T-helper 22 cell (primary cell): ENCODE data around the gene CYP2A6.
"Not testable (repeated sequence)": the region's sequence is repeated elsewhere in the genome, so short reads cannot be mapped to it uniquely, and the experiment has no call there.

Experiments
- DNase-seq: peaks from one replicate; pipeline ENCODE4 v3.0.0-alpha.2; 2020; ENCODE audit warnings: low read depth

Gene CYP2A6

GRCh38 chr19:40846722-40847121 lies 3.5 kb downstream of the CYP2A6 start:
- DNase-seq, result not testable (repeated sequence)

GRCh38 chr19:40843653-40844052 lies 6.6 kb downstream of the CYP2A6 start:
- peak; percentile 87 for DNase-seq

DNA sequence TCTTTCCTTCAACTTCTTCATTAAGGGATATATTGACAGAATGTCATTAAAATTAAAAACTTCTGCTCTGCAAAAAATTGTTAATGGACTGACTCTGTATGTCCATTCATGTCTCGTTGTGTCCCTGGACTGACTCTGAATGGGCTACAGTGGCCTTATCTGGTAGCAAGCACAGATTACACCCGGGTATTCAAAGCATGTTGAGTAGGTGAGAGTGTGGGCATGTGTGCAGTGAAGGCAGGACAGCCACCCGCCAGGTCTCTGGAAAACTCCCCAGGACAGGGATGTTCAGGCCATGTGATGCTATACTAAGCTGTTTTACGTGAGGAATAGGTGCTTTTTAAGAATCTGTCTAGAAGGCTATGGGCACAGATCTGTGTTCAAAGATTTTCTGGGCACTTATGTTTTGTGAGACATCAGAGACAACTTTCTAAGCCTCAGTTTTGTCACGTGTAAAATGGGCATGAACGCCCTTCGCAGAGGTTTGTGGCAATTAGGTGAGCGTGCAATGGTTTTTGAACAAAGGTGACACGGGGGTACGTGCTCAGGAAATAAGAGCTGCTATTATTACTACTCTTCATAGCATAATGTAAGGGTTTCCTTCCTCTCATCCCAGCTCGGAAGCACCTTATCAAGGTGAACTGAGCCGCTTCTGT lies 7.1 kb downstream of the CYP2A6 start:
- not testable (repeated sequence) for DNase-seq

GRCh38 chr19:40842012-40842411 lies 8.2 kb downstream of the CYP2A6 start:
- DNase-seq, result not testable (repeated sequence)

DNA sequence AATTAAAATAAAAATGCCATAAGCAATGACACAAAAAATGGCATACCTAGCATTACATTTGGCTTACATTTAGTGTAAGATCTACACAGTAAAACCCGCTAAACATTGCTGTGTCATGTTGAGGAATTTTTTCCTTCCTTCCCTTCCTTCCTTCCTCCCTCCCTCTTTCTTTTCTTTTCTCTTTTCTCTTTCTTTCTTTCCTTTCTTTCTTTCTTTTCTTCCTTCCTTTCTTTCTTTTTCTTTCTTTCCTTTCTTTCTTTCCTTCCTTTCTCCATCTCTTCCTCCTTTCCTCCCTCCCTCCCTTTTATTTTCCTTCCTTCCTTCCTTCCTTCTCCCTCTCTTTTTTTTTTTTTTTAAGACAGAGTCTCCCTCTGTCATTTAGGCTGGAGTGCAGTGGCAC lies 11.8 kb downstream of the CYP2A6 start:
- DNase-seq, result not testable (repeated sequence)

- DNase-seq, result no peak
Observed at GRCh38 chr19:40836754-40837429, 13.4 kb downstream of the CYP2A6 start.

GRCh38 chr19:40833728-40834533 lies 16.3 kb downstream of the CYP2A6 start:
- DNase-seq, result not testable (repeated sequence)

DNA sequence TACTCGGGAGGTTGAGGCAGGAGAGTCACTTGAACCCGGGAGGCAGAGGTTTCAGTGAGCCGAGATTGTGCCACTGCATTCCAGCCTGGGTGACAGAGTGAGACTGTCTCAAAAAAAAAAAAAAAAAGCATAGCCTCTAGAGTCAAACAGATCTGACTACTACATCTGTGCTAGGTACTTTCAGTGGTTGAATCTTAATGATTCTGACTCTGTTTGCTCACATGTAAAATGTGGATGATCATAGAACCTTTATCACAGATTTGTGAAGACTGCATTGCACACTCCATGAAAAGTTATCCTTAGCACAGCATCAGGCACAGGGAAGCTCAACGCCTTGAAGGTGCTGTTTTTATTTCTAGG lies 17.8 kb downstream of the CYP2A6 start:
- not testable (repeated sequence) for DNase-seq

- DNase-seq, result no peak
Observed at GRCh38 chr19:40831502-40832430, 18.5 kb downstream of the CYP2A6 start.

DNA sequence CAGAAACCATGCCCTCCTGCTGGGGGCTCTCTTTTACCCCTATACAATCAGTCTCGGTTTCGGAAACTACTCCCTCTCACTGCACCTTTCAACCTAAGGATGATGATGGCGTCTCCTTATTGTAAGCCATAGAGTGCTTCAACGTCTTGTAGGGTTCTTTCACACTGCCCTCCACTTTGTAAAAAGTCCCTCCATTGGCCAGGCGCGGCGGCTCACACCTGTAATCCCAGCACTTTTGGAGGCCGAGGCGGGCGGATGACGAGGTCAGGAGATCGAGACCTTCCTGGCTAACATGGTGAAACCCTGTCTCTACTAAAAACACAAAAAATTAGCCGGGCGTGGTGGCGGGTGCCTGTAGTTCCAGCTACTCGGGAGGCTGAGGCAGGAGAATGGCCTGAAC lies 19.5 kb downstream of the CYP2A6 start:
- not testable (repeated sequence) for DNase-seq

DNA sequence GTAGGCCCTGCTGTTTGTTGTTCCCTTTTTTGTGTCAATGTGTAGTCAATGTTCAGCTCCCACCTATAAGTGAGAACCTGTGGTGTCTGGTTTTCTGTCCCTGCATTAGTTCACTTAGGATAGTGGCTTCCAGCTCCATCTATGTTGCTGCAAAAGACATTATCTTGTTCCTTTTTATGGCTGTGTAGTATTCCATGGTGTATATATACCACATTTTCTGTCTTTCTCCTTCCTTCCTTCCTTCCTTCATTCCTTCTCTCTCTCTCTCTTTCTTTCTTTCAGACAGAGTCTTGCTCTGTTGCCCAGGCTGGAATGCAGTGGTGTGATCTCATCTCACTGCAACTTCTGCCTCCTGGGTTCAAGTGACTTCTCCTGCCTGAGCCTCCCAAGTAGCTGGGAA lies 21.0 kb downstream of the CYP2A6 start:
- DNase-seq, result no peak

- no peak for DNase-seq
Observed at GRCh38 chr19:40827386-40828247, 22.6 kb downstream of the CYP2A6 start.

DNA sequence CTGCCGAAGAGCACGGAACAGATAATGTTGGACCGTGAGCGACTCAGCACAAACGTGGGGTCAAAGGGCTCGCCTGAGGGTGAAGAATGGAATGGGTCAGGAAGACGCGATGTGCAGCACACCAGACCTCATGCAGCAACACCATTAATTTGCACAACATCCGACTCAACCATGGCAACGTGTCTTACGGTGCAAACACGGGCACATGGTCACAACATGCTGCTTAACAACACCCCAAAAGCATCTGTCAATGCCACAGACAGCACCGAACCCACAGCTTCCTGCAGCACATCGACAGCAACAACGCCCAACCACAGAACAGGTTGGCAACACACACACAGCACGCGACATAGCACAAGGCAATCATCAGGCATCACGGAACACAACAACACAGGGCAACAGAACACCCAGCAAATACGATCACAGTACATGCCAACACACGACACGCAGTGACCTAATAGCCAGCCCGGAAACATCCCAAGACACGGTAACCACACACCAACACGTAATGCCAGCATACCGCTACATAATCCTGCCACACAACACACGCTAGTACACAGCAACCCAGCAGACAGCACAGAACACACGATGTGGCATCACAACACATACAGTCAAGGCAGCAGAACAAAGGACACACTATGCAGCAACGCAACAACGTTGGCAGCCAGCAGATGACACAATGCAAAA lies 23.4 kb downstream of the CYP2A6 start:
- DNase-seq, result peak; percentile 68

- DNase-seq, result not testable (repeated sequence)
Observed at GRCh38 chr19:40826312-40826698, 23.9 kb downstream of the CYP2A6 start.

DNA sequence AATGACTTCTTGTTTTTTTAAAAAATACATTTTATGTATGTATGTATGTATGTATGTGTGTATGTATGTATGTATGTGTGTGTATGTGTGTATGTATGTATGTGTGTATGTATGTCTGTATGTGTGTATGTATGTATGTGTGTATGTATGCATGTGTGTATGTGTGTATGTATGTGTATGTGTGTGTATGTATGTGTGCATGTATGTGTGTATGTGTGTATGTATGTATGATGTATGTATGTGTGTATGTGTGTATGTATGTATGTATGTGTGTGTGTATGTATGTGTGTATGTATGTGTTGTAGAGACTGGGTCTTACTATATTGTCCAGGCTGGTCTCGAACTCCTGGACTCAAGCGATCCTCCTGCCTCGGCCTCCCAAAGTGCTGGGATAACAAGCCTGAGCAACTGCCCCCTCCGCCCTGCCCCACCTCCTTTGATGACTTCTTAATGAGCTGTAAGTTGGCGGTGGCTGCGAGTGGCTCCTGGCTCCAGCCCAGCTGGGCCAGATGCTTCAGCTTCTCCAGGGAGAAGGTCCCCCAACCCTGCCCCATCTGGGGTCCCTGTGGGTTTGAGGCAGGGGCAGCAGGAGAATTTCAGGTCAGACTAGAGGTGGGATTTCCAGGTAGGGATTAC lies 24.7 kb downstream of the CYP2A6 start:
- DNase-seq, result not testable (repeated sequence)

DNA sequence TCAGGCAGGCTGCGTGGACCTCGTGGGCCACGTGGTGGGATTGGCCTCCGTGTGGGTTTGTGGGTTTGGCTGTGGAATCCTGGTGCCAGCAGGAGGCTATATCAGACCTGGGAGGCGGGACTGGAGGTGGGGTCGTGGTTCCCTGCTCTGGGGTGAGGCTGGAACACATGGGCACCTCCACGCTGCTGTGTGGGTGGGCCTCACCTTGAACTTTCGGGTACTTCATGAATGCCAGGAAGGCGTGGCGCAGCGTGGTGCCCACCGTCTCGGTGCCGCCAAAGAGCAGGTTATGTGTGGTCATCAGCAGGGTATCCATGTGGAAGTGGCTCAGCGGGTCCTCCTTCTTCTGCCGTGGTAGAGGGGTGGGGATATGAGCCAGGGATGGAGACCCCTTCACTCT lies 25.3 kb downstream of the CYP2A6 start:
- not testable (repeated sequence) for DNase-seq

- not testable (repeated sequence) for DNase-seq
Observed at GRCh38 chr19:40822704-40823553, 27.3 kb downstream of the CYP2A6 start.

GRCh38 chr19:40822161-40822560 lies 28.1 kb downstream of the CYP2A6 start:
- no peak for DNase-seq
